ENCODE results near the gene HABP4. TPM values are rescaled to one million over a fixed set of nuclear protein-coding genes. Genes with fewer than 3 reads are reported as not detected.
"Not testable (repeated sequence)": the region's sequence is repeated elsewhere in the genome, so short reads cannot be mapped to it uniquely, and the experiment has no call there.

HABP4 gene
- total and polyA plus RNA-seq, 2 donors = 3.4 to 13.7 TPM

- 95% methylated on average over 14 of the region's 14 CpGs for WGBS
- DNase-seq (ENCODE audit: low read depth in 6 of 9, low spot score in 9 of 9) = no peak
- no peak overlapping the region for H3K4me3 ChIP-seq (ENCODE audit: low read length in 2 of 2)
- H3K27ac ChIP-seq (ENCODE audit: low read depth in 1 of 2, low read length in 1 of 2) = no peak overlapping the region
- H3K9me3 ChIP-seq (ENCODE audit: control insufficient read depth in 2 of 2, insufficient read depth in 1 of 2, low read length in 1 of 2) = no peaks in the 10 kb centered on the region
- no peaks in the 10 kb centered on the region for H3K36me3 ChIP-seq (ENCODE audit: control insufficient read depth in 2 of 2, insufficient read depth in 2 of 2, low read length in 1 of 2)
- no peaks in the 10 kb centered on the region for H3K4me1 ChIP-seq (ENCODE audit: control insufficient read depth in 2 of 2, insufficient read depth in 2 of 2, low read length in 2 of 2)
- no peaks in the 10 kb centered on the region for H3K27me3 ChIP-seq (ENCODE audit: control insufficient read depth in 2 of 2, insufficient read depth in 1 of 2, low read length in 1 of 2)
These were observed 51.0 kb downstream of the HABP4 start for GRCh38 chr9:96500696-96501632.

DNA sequence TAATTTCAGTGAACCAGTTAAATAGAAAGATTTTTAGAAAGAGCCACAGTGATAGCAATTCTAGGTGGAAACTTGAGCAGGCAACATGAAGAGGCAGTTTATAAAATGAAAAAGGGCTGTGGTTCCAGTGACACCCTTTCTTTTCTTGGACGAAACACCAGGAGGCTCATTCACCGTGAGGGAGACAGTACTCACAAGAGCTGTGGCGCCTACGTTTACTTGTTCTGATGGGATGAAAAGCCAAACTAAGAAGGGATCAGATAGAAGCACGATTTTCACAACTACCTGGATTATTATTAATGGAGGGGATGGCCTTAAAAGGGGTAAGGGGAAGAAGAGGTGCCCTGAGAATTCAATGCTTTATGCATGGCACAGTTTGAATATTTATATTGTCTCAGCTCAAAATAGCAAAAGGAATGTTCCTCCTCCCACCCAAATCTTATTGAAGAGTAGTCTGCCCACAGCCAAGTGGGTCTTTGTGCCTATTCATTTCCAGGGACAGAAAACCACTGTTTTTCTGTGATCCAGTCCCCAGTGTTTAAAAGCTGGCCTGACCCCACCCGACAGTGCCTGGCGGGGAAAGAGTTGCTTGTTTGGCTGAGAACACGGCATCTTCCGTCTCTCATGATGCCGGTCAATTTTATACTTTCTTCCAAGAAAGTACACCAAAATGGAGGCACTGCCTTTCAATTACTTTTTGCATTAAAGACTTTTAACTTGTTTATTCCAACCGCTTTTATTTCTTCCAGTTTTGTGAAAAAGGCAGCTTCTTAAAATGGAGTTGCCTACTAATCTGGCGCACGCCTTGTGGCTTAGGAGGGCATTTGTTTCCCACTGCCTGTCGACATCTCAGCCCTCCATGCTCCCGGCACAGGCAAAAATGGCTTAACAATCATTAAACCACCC lies 51.9 kb downstream of the HABP4 start:
- WGBS = 97% methylated on average over 15 of the region's 15 CpGs
- Histone ChIP-seq H3K4me1 (ENCODE audit: control insufficient read depth in 2 of 2, insufficient read depth in 2 of 2, low read length in 2 of 2) (no peaks in the 10 kb centered on the region), H3K9me3 (ENCODE audit: control insufficient read depth in 2 of 2, insufficient read depth in 1 of 2, low read length in 1 of 2) (no peaks in the 10 kb centered on the region), H3K4me3 (ENCODE audit: low read length in 2 of 2) (no peak overlapping the region), H3K27ac (ENCODE audit: low read depth in 1 of 2, low read length in 1 of 2) (no peak overlapping the region), H3K36me3 (ENCODE audit: control insufficient read depth in 2 of 2, insufficient read depth in 2 of 2, low read length in 1 of 2) (no peaks in the 10 kb centered on the region), H3K27me3 (ENCODE audit: control insufficient read depth in 2 of 2, insufficient read depth in 1 of 2, low read length in 1 of 2) (no peaks in the 10 kb centered on the region)
- no peak for DNase-seq (ENCODE audit: low read depth in 6 of 9, low spot score in 9 of 9)

DNA sequence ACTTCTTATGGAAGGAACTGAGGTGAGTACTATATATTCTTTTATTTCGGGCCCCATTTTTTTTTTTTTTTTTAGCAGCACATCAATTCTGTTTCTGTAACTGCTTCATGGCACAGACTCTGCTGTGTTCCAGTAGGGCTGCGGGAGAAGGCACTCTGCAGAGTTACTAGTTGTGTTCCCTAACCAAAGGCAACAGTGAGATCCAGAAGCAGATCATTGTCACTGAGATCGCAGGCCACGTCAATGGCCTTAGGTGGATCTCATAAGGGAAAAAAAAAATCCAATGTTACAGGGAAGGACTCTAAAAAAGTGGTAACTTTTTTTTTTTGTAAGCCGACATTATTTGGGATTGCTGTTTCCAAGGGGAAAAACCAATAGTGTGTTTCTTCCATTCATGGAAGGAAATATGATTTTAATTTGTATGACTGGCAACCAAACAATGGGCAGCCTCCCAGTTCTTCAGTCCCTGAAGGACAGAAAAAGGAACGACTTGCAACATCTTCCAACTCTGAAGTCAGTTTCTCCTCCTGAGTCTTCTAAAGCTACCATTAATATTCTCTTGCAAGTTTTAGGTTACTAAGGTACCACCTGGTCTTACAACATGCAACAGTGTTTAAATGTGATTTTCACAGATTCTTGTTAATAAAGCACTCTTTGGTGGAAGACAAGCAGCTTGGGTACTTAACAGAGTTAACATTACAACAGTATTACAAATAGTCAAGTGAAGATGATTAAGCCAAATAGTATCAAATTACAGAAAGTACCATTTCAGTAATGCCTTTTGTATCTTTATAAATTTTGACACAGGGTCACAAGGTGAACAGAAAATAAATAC lies 52.8 kb downstream of the HABP4 start:
- DNase-seq (ENCODE audit: low read depth in 6 of 9, low spot score in 9 of 9) = no peak
- Histone ChIP-seq H3K27ac (ENCODE audit: low read depth in 1 of 2, low read length in 1 of 2) (peak overlapping the region in 1 of 2 donors; percentile 41), H3K27me3 (ENCODE audit: control insufficient read depth in 2 of 2, insufficient read depth in 1 of 2, low read length in 1 of 2) (no peaks in the 10 kb centered on the region), H3K4me1 (ENCODE audit: control insufficient read depth in 2 of 2, insufficient read depth in 2 of 2, low read length in 2 of 2) (no peaks in the 10 kb centered on the region), H3K4me3 (ENCODE audit: low read length in 2 of 2) (no peak overlapping the region), H3K36me3 (ENCODE audit: control insufficient read depth in 2 of 2, insufficient read depth in 2 of 2, low read length in 1 of 2) (no peaks in the 10 kb centered on the region), H3K9me3 (ENCODE audit: control insufficient read depth in 2 of 2, insufficient read depth in 1 of 2, low read length in 1 of 2) (no peaks in the 10 kb centered on the region)
- WGBS = 96% methylated on average over 6 of the region's 6 CpGs

DNA sequence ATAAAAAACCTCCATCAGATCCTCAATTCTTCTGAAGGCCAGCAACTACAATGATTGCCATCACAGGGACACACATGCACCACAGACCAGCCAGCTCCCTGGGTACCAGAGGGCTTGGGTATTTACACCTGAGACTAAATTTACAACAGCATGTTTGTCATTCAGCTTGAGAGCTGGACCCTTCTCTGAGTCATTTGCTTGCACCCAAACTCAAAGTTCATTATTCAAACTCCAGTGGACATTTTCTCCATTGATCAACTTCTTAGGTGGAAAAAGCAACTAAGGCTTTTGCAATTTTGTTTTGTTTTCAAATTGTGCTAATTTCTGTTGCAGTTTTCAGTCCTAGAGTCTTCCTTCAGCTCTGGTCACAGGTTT lies 53.4 kb downstream of the HABP4 start:
- not testable (repeated sequence) for H3K27me3 ChIP-seq (ENCODE audit: control insufficient read depth in 2 of 2, insufficient read depth in 1 of 2, low read length in 1 of 2); H3K27ac ChIP-seq (ENCODE audit: low read depth in 1 of 2, low read length in 1 of 2)

GRCh38 chr9:96503918-96504317 lies 53.9 kb downstream of the HABP4 start:
- H3K4me1 ChIP-seq (ENCODE audit: control insufficient read depth in 2 of 2, insufficient read depth in 2 of 2, low read length in 2 of 2) = no peaks in the 10 kb centered on the region
- WGBS = 97% methylated on average over 11 of the region's 11 CpGs
- H3K4me3 ChIP-seq (ENCODE audit: low read length in 2 of 2) = no peak overlapping the region
- H3K27me3 ChIP-seq (ENCODE audit: control insufficient read depth in 2 of 2, insufficient read depth in 1 of 2, low read length in 1 of 2) = no peaks in the 10 kb centered on the region
- H3K36me3 ChIP-seq (ENCODE audit: control insufficient read depth in 2 of 2, insufficient read depth in 2 of 2, low read length in 1 of 2) = no peaks in the 10 kb centered on the region
- H3K9me3 ChIP-seq (ENCODE audit: control insufficient read depth in 2 of 2, insufficient read depth in 1 of 2, low read length in 1 of 2) = no peaks in the 10 kb centered on the region
- no peak overlapping the region for H3K27ac ChIP-seq (ENCODE audit: low read depth in 1 of 2, low read length in 1 of 2)
- DNase-seq (ENCODE audit: low read depth in 6 of 9, low spot score in 9 of 9) = no peak

More for the DNA sequence above, 53.4 kb downstream of the HABP4 start:
- H3K36me3 ChIP-seq (ENCODE audit: control insufficient read depth in 2 of 2, insufficient read depth in 2 of 2, low read length in 1 of 2); H3K4me3 ChIP-seq (ENCODE audit: low read length in 2 of 2); H3K4me1 ChIP-seq (ENCODE audit: control insufficient read depth in 2 of 2, insufficient read depth in 2 of 2, low read length in 2 of 2); DNase-seq (ENCODE audit: low read depth in 6 of 9, low spot score in 9 of 9); H3K9me3 ChIP-seq (ENCODE audit: control insufficient read depth in 2 of 2, insufficient read depth in 1 of 2, low read length in 1 of 2): not testable (repeated sequence)

DNA sequence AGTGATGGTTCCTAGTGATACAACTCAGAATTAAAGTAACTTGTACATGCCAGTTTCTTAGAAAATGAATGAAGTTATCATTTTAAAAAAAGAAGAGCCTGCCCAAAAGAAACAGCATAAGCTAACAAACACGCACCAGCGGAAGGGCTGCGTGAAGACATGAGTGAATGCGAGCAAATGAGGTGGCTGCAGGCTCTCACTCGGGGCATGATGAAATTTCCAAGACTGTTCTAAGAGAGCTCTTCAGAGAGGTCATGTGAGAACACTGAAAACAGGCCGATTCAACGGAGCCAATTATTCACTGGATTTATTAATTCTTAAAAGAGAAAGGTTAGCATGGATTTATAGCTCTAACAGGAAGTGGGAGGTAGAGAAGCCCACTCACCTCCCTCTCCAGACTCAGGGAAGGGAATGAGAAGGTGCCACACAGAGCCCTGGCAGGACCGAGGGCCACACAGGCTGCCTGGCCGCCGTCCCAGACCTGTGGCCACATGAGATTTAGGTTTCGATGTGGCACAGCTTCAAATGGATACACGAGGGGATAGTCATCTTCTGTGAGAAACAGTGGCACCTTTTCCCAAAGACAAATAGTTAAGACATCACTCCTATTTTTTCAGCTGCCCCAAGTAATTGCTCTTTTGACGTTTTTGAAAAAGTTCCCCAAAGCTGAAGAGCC lies 55.5 kb downstream of the HABP4 start:
- WGBS = 95% methylated on average over 13 of the region's 13 CpGs
- Histone ChIP-seq H3K9me3 (ENCODE audit: control insufficient read depth in 2 of 2, insufficient read depth in 1 of 2, low read length in 1 of 2) (no peaks in the 10 kb centered on the region), H3K27me3 (ENCODE audit: control insufficient read depth in 2 of 2, insufficient read depth in 1 of 2, low read length in 1 of 2) (no peaks in the 10 kb centered on the region), H3K4me3 (ENCODE audit: low read length in 2 of 2) (no peak overlapping the region), H3K4me1 (ENCODE audit: control insufficient read depth in 2 of 2, insufficient read depth in 2 of 2, low read length in 2 of 2) (no peaks in the 10 kb centered on the region), H3K36me3 (ENCODE audit: control insufficient read depth in 2 of 2, insufficient read depth in 2 of 2, low read length in 1 of 2) (no peaks in the 10 kb centered on the region), H3K27ac (ENCODE audit: low read depth in 1 of 2, low read length in 1 of 2) (no peak overlapping the region)
- DNase-seq (ENCODE audit: low read depth in 6 of 9, low spot score in 9 of 9) = no peak

- no peak overlapping the region for H3K4me3 ChIP-seq (ENCODE audit: low read length in 2 of 2)
- H3K36me3 ChIP-seq (ENCODE audit: control insufficient read depth in 2 of 2, insufficient read depth in 2 of 2, low read length in 1 of 2) = no peaks in the 10 kb centered on the region
- no peaks in the 10 kb centered on the region for H3K27me3 ChIP-seq (ENCODE audit: control insufficient read depth in 2 of 2, insufficient read depth in 1 of 2, low read length in 1 of 2)
- WGBS = 96% methylated on average over 14 of the region's 14 CpGs
- no peak overlapping the region for H3K27ac ChIP-seq (ENCODE audit: low read depth in 1 of 2, low read length in 1 of 2)
- no peaks in the 10 kb centered on the region for H3K9me3 ChIP-seq (ENCODE audit: control insufficient read depth in 2 of 2, insufficient read depth in 1 of 2, low read length in 1 of 2)
- DNase-seq (ENCODE audit: low read depth in 6 of 9, low spot score in 9 of 9) = no peak
- no peaks in the 10 kb centered on the region for H3K4me1 ChIP-seq (ENCODE audit: control insufficient read depth in 2 of 2, insufficient read depth in 2 of 2, low read length in 2 of 2)
These were observed 58.4 kb downstream of the HABP4 start for GRCh38 chr9:96508227-96508940.

- Histone ChIP-seq H3K4me1 (ENCODE audit: control insufficient read depth in 2 of 2, insufficient read depth in 2 of 2, low read length in 2 of 2) (no peaks in the 10 kb centered on the region), H3K9me3 (ENCODE audit: control insufficient read depth in 2 of 2, insufficient read depth in 1 of 2, low read length in 1 of 2) (no peaks in the 10 kb centered on the region), H3K36me3 (ENCODE audit: control insufficient read depth in 2 of 2, insufficient read depth in 2 of 2, low read length in 1 of 2) (no peaks in the 10 kb centered on the region), H3K27ac (ENCODE audit: low read depth in 1 of 2, low read length in 1 of 2) (no peak overlapping the region), H3K4me3 (ENCODE audit: low read length in 2 of 2) (no peak overlapping the region), H3K27me3 (ENCODE audit: control insufficient read depth in 2 of 2, insufficient read depth in 1 of 2, low read length in 1 of 2) (no peaks in the 10 kb centered on the region)
- 96% methylated on average over 5 of the region's 5 CpGs for WGBS
- no peak for DNase-seq (ENCODE audit: low read depth in 6 of 9, low spot score in 9 of 9)
These were observed 59.1 kb downstream of the HABP4 start for GRCh38 chr9:96509026-96509425.

All from thymus (tissue), 11 donors.